Prostate gland (tissue), 2 donors: ENCODE data around the gene CLMP. TPM values are rescaled to one million over a fixed set of nuclear protein-coding genes. Genes with fewer than 3 reads are reported as not detected.

Experiments used
- DNase-seq: peaks from one replicate; pipeline ENCODE4 v3.0.0-alpha.2; 2019; ENCODE audit warnings: low spot score
- H3K27ac ChIP-seq, 2 donors: fragments of 200-600 bp; sonication (generic); 2 replicates each; pipeline ENCODE4 v1.5.1; 2017 to 2019
- H3K27me3 ChIP-seq: fragments of 200-600 bp; sonication (generic); replicated peaks from 2 replicates; pipeline ENCODE4 v1.5.1; 2019; ENCODE audit not compliant: insufficient read depth
- H3K36me3 ChIP-seq, 2 donors: fragments of 200-600 bp; sonication (generic); 1 replicate in 1 of 2; 2 replicates in 1 of 2; pipeline versions ENCODE4 v1.5.1 to v1.8.1; 2017 to 2019
- H3K4me1 ChIP-seq: fragments of 200-600 bp; sonication (generic); replicated peaks from 2 replicates; pipeline ENCODE4 v1.5.1; 2019
- H3K4me3 ChIP-seq, 2 donors: fragments of 200-600 bp; sonication (generic); 2 replicates each; pipeline ENCODE4 v1.5.1; 2017 to 2019
- H3K9me3 ChIP-seq: fragments of 200-600 bp; sonication (generic); 2 replicates; pipeline ENCODE4 v1.5.1; 2017
- CTCF ChIP-seq, 4 experiments: fragments of 200-600 bp in 2 of 4; fragments of 450-650 bp in 2 of 4; sonication (generic) in 2 of 4; IDR thresholded peaks; 1 replicate in 3 of 4; 2 replicates in 1 of 4; pipeline ENCODE4 v1.5.1; 2016 to 2019; ENCODE audit warnings: antibody characterized with exemption in 4 of 4, mild to moderate bottlenecking in 2 of 4, moderate library complexity in 2 of 4
- POLR2A ChIP-seq: fragments of 450-650 bp; IDR thresholded peaks from one replicate; pipeline ENCODE4 v1.6.1; 2016; ENCODE audit warnings: antibody characterized with exemption, mild to moderate bottlenecking
- POLR2AphosphoS5 ChIP-seq: sonication (generic); formaldehyde crosslinking; IDR thresholded peaks from one replicate; pipeline ENCODE4 v1.6.1; 2017; ENCODE audit warnings: antibody characterized with exemption
- WGBS: methylation state at CpG from one replicate; pipeline ENCODE4 v1.1.5; 2018; 5-methylcytosine and 5-hydroxymethylcytosine counted together
- intact Hi-C: fragments of 100-400 bp; cut with DNase I; formaldehyde crosslinking; loops from one replicate; pipeline ENCODE4 v1.14.2; 2022
- total RNA-seq, 2 donors: library from RNA; depleted of rRNA; stranded (reverse); fragments of >200 nt; gene quantifications; one replicate each; pipeline ENCODE4 v1.1.0, GENCODE V29; 2016

Gene CLMP
- total RNA-seq, 2 donors from 2014 or later, result 5.0 to 10.7 TPM

DNA sequence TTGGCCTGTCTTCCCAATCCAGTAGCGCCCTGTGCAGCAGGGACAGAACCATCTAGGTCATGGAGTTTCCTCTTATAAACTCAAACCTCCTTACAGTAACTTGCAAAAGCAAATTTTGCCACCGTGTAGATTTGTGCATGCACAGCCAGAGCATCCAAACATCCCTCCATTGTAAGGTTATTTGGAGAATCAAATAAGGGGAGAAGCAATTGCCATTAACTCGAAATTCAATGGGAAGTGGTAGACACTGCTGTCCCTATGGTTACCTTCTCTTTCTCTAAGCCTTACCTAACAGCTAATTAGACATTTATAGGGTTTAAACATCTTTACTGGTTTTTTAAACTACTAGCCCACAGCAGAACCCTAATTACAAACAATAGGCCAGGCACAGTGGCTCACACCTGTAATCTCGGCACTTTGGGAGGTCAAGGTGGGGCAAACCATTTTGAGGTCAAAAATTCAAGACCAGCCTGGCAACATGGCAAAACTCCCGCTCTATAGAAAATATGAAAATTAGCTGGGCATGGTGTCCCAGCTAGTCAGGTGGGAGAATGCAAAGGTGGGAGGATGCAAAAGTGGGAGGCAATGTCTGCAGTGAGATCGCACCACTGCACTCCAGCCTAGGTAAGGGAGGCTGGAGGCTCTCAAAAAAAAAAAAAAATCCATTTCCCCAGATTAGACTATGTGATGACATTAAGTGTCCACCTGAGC, 139.7 kb downstream of the CLMP start:
- peaks cover 18% of the 10 kb centered on the region for H3K4me1 ChIP-seq
- H3K4me3 ChIP-seq, result no peak overlapping the region
- no peak overlapping the region for H3K27ac ChIP-seq
- no peak for TF ChIP-seq POLR2A
- TF ChIP-seq CTCF (IDR thresholded peaks at IDR 0.05), result no peak
- no peak for TF ChIP-seq POLR2AphosphoS5
- intact Hi-C loops, result loop anchor here (10.0 kb wide), 1 partner anchor 191 kb away; no protein-coding TSS in a partner anchor
- no peaks in the 10 kb centered on the region for H3K9me3 ChIP-seq
- DNase-seq, result no peak
- H3K36me3 ChIP-seq, result peaks cover 11 to 18% of the 10 kb centered on the region in 2 donors
- H3K27me3 ChIP-seq, result no peaks in the 10 kb centered on the region
- WGBS, result 56% methylated on average over 6 of the region's 6 CpGs

GRCh38 chr11:123054301-123055065, 140.6 kb downstream of the CLMP start:
- no peaks in the 10 kb centered on the region for H3K9me3 ChIP-seq
- H3K27me3 ChIP-seq, result no peaks in the 10 kb centered on the region
- no peak overlapping the region for H3K27ac ChIP-seq
- TF ChIP-seq POLR2AphosphoS5, result no peak
- TF ChIP-seq CTCF (IDR thresholded peaks at IDR 0.05), result peak; percentile 38 to 77 (median 66)
- intact Hi-C loops, result loop anchor here (10.0 kb wide), 1 partner anchor 190 kb away; no protein-coding TSS in a partner anchor
- DNase-seq, result peak; percentile 44
- WGBS, result 16% methylated on average over 11 of the region's 11 CpGs
- H3K4me3 ChIP-seq, result no peak overlapping the region
- H3K4me1 ChIP-seq, result peaks cover 18% of the 10 kb centered on the region
- peaks cover 11 to 13% of the 10 kb centered on the region in 2 donors for H3K36me3 ChIP-seq

DNA sequence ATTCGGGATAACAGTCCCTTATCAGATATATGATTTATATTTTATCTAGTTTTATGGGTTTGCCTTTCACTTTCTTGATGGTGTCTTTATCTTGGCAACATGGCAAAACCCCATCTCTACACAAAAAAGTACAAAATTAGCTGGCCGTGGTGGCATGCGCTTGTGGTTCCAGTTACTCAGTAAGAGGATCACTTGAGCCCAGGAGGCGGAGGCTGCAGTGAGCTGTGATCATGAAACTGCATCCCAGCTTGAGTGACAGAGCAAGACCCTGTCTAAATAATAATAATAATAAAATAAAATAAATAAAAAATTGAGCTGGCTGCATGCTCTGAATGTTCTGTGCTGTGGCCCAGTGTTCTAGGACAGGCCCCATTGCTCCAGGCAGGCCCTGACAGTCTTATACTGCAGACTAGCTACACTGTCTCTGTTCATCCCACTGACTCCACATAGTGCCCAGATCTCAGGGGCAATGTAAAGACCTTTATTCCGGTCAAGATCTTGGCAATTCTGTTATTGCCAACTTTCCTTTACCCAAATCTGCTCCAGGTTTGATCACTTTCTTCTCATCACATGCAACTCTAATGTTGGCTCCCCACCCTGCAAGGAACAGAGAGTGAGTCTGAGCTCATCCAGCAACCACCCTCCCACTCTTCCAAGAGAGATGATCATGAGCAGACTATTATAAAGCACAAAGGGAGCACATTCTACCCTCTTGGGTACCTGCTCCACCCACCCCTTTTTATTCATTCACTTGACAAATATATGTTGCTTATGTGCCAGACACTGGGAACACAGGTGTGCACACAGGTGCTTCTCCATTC, 141.9 kb downstream of the CLMP start:
- no peak overlapping the region for H3K27ac ChIP-seq
- H3K9me3 ChIP-seq, result no peaks in the 10 kb centered on the region
- no peaks in the 10 kb centered on the region for H3K27me3 ChIP-seq
- intact Hi-C loops, result loop anchor here (10.0 kb wide), 1 partner anchor 188 kb away; no protein-coding TSS in a partner anchor
- peaks cover 5 to 6% of the 10 kb centered on the region in 2 donors for H3K36me3 ChIP-seq
- WGBS, result 56% methylated on average over 5 of the region's 5 CpGs
- no peak for DNase-seq
- peaks cover 7% of the 10 kb centered on the region for H3K4me1 ChIP-seq
- TF ChIP-seq POLR2AphosphoS5 (no peak), POLR2A (no peak)
- no peak overlapping the region for H3K4me3 ChIP-seq

GRCh38 chr11:123051634-123052033, 143.4 kb downstream of the CLMP start:
- H3K4me3 ChIP-seq, result no peak overlapping the region
- no peaks in the 10 kb centered on the region for H3K27me3 ChIP-seq
- H3K27ac ChIP-seq, result no peak overlapping the region
- intact Hi-C loops, result loop anchor here (10.0 kb wide), 1 partner anchor 187 kb away; no protein-coding TSS in a partner anchor
- peaks cover 0 to 6% of the 10 kb centered on the region in 2 donors for H3K36me3 ChIP-seq
- no peak for TF ChIP-seq POLR2A
- TF ChIP-seq POLR2AphosphoS5, result no peak
- no peak for TF ChIP-seq CTCF (IDR thresholded peaks at IDR 0.05)
- DNase-seq, result no peak
- H3K9me3 ChIP-seq, result no peaks in the 10 kb centered on the region
- WGBS, result 96% methylated on average over 4 of the region's 4 CpGs
- no peaks in the 10 kb centered on the region for H3K4me1 ChIP-seq

DNA sequence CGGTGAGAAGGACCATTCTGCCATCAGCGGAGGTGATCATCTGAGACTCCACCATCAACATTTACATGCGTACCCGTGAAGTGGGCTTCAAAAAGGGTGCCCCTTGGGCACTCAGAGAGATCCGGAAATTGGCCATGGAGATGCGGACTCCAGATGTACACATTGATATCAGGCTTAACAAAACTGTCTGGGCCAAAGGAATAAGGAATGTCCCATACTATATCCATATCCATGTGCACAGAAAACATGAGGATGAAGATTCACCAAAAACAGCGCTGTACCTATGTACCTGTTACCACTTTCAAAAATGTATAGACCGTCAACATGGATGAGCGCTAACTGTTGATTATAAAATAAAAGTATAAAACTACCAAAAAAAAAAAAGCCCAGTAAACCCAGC, 143.9 kb downstream of the CLMP start:
- H3K4me3 ChIP-seq, result no peak overlapping the region
- no peaks in the 10 kb centered on the region for H3K4me1 ChIP-seq
- TF ChIP-seq POLR2A, result no peak
- intact Hi-C loops, result loop anchor here (10.0 kb wide), 1 partner anchor 186 kb away; no protein-coding TSS in a partner anchor
- DNase-seq, result no peak
- peaks cover 0 to 3% of the 10 kb centered on the region in 2 donors for H3K36me3 ChIP-seq
- no peaks in the 10 kb centered on the region for H3K9me3 ChIP-seq
- H3K27ac ChIP-seq, result no peak overlapping the region
- 91% methylated on average over 9 of the region's 9 CpGs for WGBS
- H3K27me3 ChIP-seq, result no peaks in the 10 kb centered on the region
